Omental fat pad (tissue), 4 donors: ENCODE measurements around the gene NWD2. TPM values are rescaled to one million over a fixed set of nuclear protein-coding genes. Genes with fewer than 3 reads are reported as not detected.
"Not testable (repeated sequence)": the region's sequence is repeated elsewhere in the genome, so short reads cannot be mapped to it uniquely, and the experiment has no call there.

Source experiments
- ATAC-seq: fragments of 150-250 bp; one replicate; pipeline ENCODE4 v1.9.1; 2016; ENCODE audit warnings: mild to moderate bottlenecking, moderate library complexity; ENCODE audit not compliant: low FRiP score
- DNase-seq: peaks from one replicate; pipeline ENCODE4 v3.0.0-alpha.2; 2019; ENCODE audit warnings: low spot score
- CTCF ChIP-seq, 3 donors: fragments of 450-650 bp; IDR thresholded peaks; one replicate each; pipeline ENCODE4 v1.5.1; 2016 to 2017; ENCODE audit warnings: antibody characterized with exemption in 3 of 3, mild to moderate bottlenecking in 3 of 3, moderate library complexity in 2 of 3
- small RNA-seq: library from RNA; depleted of rRNA; stranded (forward); fragments of <200 nt; gene quantifications from one replicate; pipeline ENCODE3, GENCODE V24; 2016
- total RNA-seq, 4 donors: library from RNA; depleted of rRNA; stranded (reverse); fragments of >200 nt; gene quantifications; one replicate each; pipeline ENCODE4 v1.1.0, GENCODE V29; 2016

Gene NWD2
- total RNA-seq, 4 donors from 2014 or later: 2.0 to 21.2 (median 11.4) TPM

GRCh38 chr4:37482236-37482913 lies 237.8 kb downstream of the NWD2 start:
- no peak for DNase-seq
- no peak for TF ChIP-seq CTCF (IDR thresholded peaks at IDR 0.05)
- no peak for ATAC-seq

GRCh38 chr4:37483610-37484009 lies 239.1 kb downstream of the NWD2 start:
- DNase-seq: no peak
- no peak for ATAC-seq
- no peak for TF ChIP-seq CTCF (IDR thresholded peaks at IDR 0.05)

GRCh38 chr4:37486166-37486565 lies 241.6 kb downstream of the NWD2 start:
- DNase-seq: no peak
- no peak for ATAC-seq
- TF ChIP-seq CTCF (IDR thresholded peaks at IDR 0.05): no peak

- DNase-seq (no peak), ATAC-seq (no peak)
- no peak for TF ChIP-seq CTCF (IDR thresholded peaks at IDR 0.05)
Observed at GRCh38 chr4:37487668-37488067, 243.1 kb downstream of the NWD2 start.

- no peak for ATAC-seq
- no peak for TF ChIP-seq CTCF (IDR thresholded peaks at IDR 0.05)
- DNase-seq: no peak
Observed at GRCh38 chr4:37489697-37490096, 245.2 kb downstream of the NWD2 start.

GRCh38 chr4:37490391-37491347 lies 246.1 kb downstream of the NWD2 start:
- no peak for TF ChIP-seq CTCF (IDR thresholded peaks at IDR 0.05)
- no peak for DNase-seq
- ATAC-seq: no peak

- DNase-seq, ATAC-seq: not testable (repeated sequence)
Observed at GRCh38 chr4:37495353-37495752, 250.8 kb downstream of the NWD2 start.

Small RNA genes lying within 50 kb of the gene (small RNA-seq; reads per million reads assigned to genes)
- gene MIR4801: not detected
